Neural cell (in vitro differentiated cells): Measurements from ENCODE around the gene ISOC2. TPM values are rescaled to one million over a fixed set of nuclear protein-coding genes. Genes with fewer than 3 reads are reported as not detected.

Experiments used
- H2AFZ ChIP-seq: fragments of 200-600, 300-800 bp; sonication (generic), shearing (Covaris generic); 2 replicates; pipeline ENCODE4 v1.6.0; 2014; ENCODE audit warnings: low read depth, mild to moderate bottlenecking, antibody characterized with exemption, low read length, moderate library complexity
- H3F3A ChIP-seq: fragments of 200-600 bp; shearing (Covaris generic); 2 replicates; pipeline ENCODE4 v1.6.1; 2016; ENCODE audit warnings: mild to moderate bottlenecking, moderate library complexity, mixed read lengths, antibody characterized with exemption, low read length; ENCODE audit not compliant: insufficient read depth, poor library complexity, severe bottlenecking
- H3K27ac ChIP-seq: fragments of 200-600, 300-800 bp; sonication (generic), shearing (Covaris generic); 2 replicates; pipeline ENCODE4 v1.5.1; 2014; ENCODE audit warnings: mild to moderate bottlenecking, low read length, moderate library complexity
- H3K27me3 ChIP-seq: fragments of 300-800, 200-600 bp; sonication (generic), shearing (Covaris generic); 2 replicates; pipeline ENCODE4 v1.6.0; 2014; ENCODE audit warnings: mild to moderate bottlenecking, low read depth, low read length, moderate library complexity; ENCODE audit not compliant: insufficient read depth
- H3K36me3 ChIP-seq: fragments of 300-800, 200-600 bp; sonication (generic), shearing (Covaris generic); 2 replicates; pipeline ENCODE4 v1.5.1; 2014; ENCODE audit warnings: mild to moderate bottlenecking, antibody characterized with exemption, low read length, moderate library complexity; ENCODE audit not compliant: insufficient read depth
- H3K4me2 ChIP-seq: fragments of 300-800, 200-600 bp; sonication (generic), shearing (Covaris generic); 2 replicates; pipeline ENCODE4 v1.6.0; 2014; ENCODE audit warnings: mild to moderate bottlenecking, low read length
- H3K4me3 ChIP-seq: fragments of 300-800, 200-600 bp; sonication (generic), shearing (Covaris generic); 2 replicates; pipeline ENCODE4 v1.5.1; 2014; ENCODE audit warnings: mild to moderate bottlenecking, low read length, moderate library complexity
- H3K79me2 ChIP-seq: fragments of 200-600 bp; shearing (Covaris generic); replicated peaks from 2 replicates; pipeline ENCODE4 v1.6.0; 2014; ENCODE audit warnings: mild to moderate bottlenecking, low read length, moderate library complexity; ENCODE audit not compliant: insufficient read depth
- H3K9ac ChIP-seq: fragments of 300-800, 200-600 bp; sonication (generic), shearing (Covaris generic); 2 replicates; pipeline ENCODE4 v1.6.1; 2016; ENCODE audit warnings: mild to moderate bottlenecking, low read length, mixed read lengths
- H3K9me2 ChIP-seq: fragments of 200-600 bp; shearing (Covaris generic); 2 replicates; pipeline ENCODE4 v1.6.1; 2016; ENCODE audit warnings: mild to moderate bottlenecking, low read length, mixed read lengths; ENCODE audit not compliant: insufficient read depth
- H3K9me3 ChIP-seq: fragments of 200-600, 300-800 bp; sonication (generic), shearing (Covaris generic); 2 replicates; pipeline ENCODE4 v1.6.1; 2016; ENCODE audit warnings: mild to moderate bottlenecking, mixed run types, low read length, moderate library complexity, mixed read lengths
- H4K20me1 ChIP-seq: fragments of 200-600 bp; shearing (Covaris generic); 2 replicates; pipeline ENCODE4 v1.6.1; 2016; ENCODE audit warnings: mild to moderate bottlenecking, mixed run types; ENCODE audit not compliant: insufficient read depth
- EP300 ChIP-seq: fragments of 450-650 bp; conservative IDR thresholded peaks from 2 replicates; pipeline ENCODE4 v1.6.1; 2014; ENCODE audit warnings: antibody characterized with exemption, mild to moderate bottlenecking, moderate library complexity; ENCODE audit not compliant: poor library complexity, severe bottlenecking
- EZH2 ChIP-seq: fragments of 200-600, 300-800 bp; shearing (Covaris generic), sonication (generic); IDR thresholded peaks from 2 replicates; pipeline ENCODE4 v1.6.1; 2014; ENCODE audit warnings: antibody characterized with exemption, low read length, borderline replicate concordance, mild to moderate bottlenecking; ENCODE audit not compliant: insufficient read depth, poor library complexity, severe bottlenecking
- MXI1 ChIP-seq: fragments of 450-650 bp; conservative IDR thresholded peaks from 2 replicates; pipeline ENCODE4 v1.6.1; 2014; ENCODE audit warnings: antibody characterized with exemption, mild to moderate bottlenecking; ENCODE audit not compliant: poor library complexity, severe bottlenecking
- POLR2AphosphoS5 ChIP-seq: IDR thresholded peaks from 2 replicates; pipeline ENCODE4 v1.6.1; 2012
- RAD21 ChIP-seq: fragments of 450-650 bp; conservative IDR thresholded peaks from 2 replicates; pipeline ENCODE4 v1.6.1; 2014; ENCODE audit warnings: antibody characterized with exemption, mild to moderate bottlenecking, moderate library complexity
- REST ChIP-seq: IDR thresholded peaks from 2 replicates; pipeline ENCODE4 v1.6.1; 2012; ENCODE audit warnings: borderline replicate concordance
- SMC3 ChIP-seq: fragments of 450-650 bp; conservative IDR thresholded peaks from 2 replicates; pipeline ENCODE4 v1.6.1; 2014; ENCODE audit warnings: antibody characterized with exemption, mild to moderate bottlenecking, moderate library complexity; ENCODE audit not compliant: poor library complexity
- TAF1 ChIP-seq: IDR thresholded peaks from 2 replicates; pipeline ENCODE4 v1.6.1; 2012; ENCODE audit warnings: low read depth
- polyA plus RNA-seq: library from polyadenylated mRNA; depleted of rRNA; stranded (reverse); fragments of >200 nt; gene quantifications from 2 replicates; pipeline ENCODE4 v1.2.3, GENCODE V29; 2014
- TF ChIP-seq, protein P1 (sequence below): fragments of 450-650 bp; IDR thresholded peaks from 2 replicates; pipeline ENCODE4 v1.5.1; 2014; ENCODE audit warnings: antibody characterized with exemption, mild to moderate bottlenecking, moderate library complexity; ENCODE audit not compliant: poor library complexity, severe bottlenecking

ISOC2 gene
- polyA plus RNA-seq, 1 donor from 2014 or later, result 48.1 TPM

DNA sequence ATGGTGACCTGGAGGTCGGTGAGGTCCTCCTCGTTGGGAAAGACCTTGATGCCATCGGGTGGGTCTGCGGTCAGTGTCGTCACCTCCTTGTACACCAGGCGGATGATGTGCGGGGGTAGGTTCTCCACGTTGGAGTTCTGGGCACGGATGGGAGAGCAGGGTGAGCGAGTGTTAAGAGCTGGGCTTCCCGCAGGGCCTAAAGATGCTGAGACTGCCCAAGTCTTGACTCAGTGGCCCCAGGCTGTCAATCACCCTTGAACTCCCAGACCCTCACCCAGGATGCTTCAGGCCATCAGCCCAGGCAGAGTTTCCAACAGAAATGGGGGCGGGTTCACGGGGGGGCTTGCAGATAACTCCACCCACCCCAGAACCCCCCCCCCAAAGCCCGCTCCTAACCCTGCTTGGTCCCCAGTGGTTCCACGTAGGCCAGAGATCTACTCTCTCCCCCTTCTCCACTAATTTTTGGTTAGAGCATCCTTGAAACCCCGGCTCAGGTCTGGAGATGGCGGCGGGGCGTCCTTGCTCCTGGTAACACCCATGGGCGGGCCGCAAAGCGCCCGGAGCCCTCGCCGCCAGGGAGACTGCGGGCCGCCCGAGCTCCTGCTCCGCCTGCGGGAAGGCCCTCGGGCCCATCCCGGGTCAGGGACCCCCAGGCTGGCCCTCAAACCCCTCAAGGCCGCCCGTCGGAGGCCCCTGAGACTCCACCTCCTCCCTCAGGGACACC, 54.5 kb downstream of the ISOC2 start:
- H2AFZ ChIP-seq, result no peak overlapping the region
- no peak for TF ChIP-seq EP300
- TF ChIP-seq REST, result no peak
- no peak for TF ChIP-seq TAF1
- TF ChIP-seq RAD21, result no peak
- no peak for TF ChIP-seq EZH2
- TF ChIP-seq POLR2AphosphoS5, result no peak
- TF ChIP-seq, protein P1, sequence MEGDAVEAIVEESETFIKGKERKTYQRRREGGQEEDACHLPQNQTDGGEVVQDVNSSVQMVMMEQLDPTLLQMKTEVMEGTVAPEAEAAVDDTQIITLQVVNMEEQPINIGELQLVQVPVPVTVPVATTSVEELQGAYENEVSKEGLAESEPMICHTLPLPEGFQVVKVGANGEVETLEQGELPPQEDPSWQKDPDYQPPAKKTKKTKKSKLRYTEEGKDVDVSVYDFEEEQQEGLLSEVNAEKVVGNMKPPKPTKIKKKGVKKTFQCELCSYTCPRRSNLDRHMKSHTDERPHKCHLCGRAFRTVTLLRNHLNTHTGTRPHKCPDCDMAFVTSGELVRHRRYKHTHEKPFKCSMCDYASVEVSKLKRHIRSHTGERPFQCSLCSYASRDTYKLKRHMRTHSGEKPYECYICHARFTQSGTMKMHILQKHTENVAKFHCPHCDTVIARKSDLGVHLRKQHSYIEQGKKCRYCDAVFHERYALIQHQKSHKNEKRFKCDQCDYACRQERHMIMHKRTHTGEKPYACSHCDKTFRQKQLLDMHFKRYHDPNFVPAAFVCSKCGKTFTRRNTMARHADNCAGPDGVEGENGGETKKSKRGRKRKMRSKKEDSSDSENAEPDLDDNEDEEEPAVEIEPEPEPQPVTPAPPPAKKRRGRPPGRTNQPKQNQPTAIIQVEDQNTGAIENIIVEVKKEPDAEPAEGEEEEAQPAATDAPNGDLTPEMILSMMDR, result no peak
- TF ChIP-seq SMC3, result no peak
- no peak for TF ChIP-seq MXI1
- peak overlapping the region; percentile 90 for H3K4me3 ChIP-seq
- peaks cover 4% of the 10 kb centered on the region for H3F3A ChIP-seq
- H3K9ac ChIP-seq, result peak overlapping the region; percentile 91
- peak overlapping the region; percentile 99 for H3K27ac ChIP-seq
- H3K36me3 ChIP-seq, result no peaks in the 10 kb centered on the region
- H3K4me2 ChIP-seq, result peak overlapping the region; percentile 62
- no peaks in the 10 kb centered on the region for H3K9me3 ChIP-seq
- H3K9me2 ChIP-seq, result no peaks in the 10 kb centered on the region
- H3K27me3 ChIP-seq, result no peaks in the 10 kb centered on the region
- no peaks in the 10 kb centered on the region for H4K20me1 ChIP-seq
- H3K79me2 ChIP-seq, result peaks cover 21% of the 10 kb centered on the region

GRCh38 chr19:55406091-55406825, 55.2 kb downstream of the ISOC2 start:
- H3K79me2 ChIP-seq, result peaks cover 21% of the 10 kb centered on the region
- peaks cover 4% of the 10 kb centered on the region for H3F3A ChIP-seq
- no peaks in the 10 kb centered on the region for H3K9me3 ChIP-seq
- H3K4me3 ChIP-seq, result peak overlapping the region; percentile 90
- no peak for TF ChIP-seq MXI1
- TF ChIP-seq RAD21, result no peak
- TF ChIP-seq REST, result no peak
- TF ChIP-seq EZH2, result no peak
- TF ChIP-seq TAF1, result no peak
- TF ChIP-seq, protein P1, result no peak
- TF ChIP-seq EP300, result no peak
- no peak for TF ChIP-seq SMC3
- TF ChIP-seq POLR2AphosphoS5, result no peak
- H3K27ac ChIP-seq, result no peak overlapping the region
- H3K36me3 ChIP-seq, result no peaks in the 10 kb centered on the region
- H3K9me2 ChIP-seq, result no peaks in the 10 kb centered on the region
- H2AFZ ChIP-seq, result no peak overlapping the region
- H3K9ac ChIP-seq, result peak overlapping the region; percentile 91
- no peaks in the 10 kb centered on the region for H3K27me3 ChIP-seq
- H3K4me2 ChIP-seq, result peak overlapping the region; percentile 62
- H4K20me1 ChIP-seq, result no peaks in the 10 kb centered on the region
